ENCODE data around the gene FASTK. TPM values are rescaled to one million over a fixed set of nuclear protein-coding genes. Genes with fewer than 3 reads are reported as not detected.

Gene FASTK
- total RNA-seq, 4 donors from 2014 or later, result 51.3 to 82.2 (median 60.8) TPM

GRCh38 chr7:151089893-151090730 lies 9.5 kb upstream of the FASTK start:
- Histone ChIP-seq H3K4me3 (peak overlapping the region in 1 of 2 donors; percentile 88), H3K4me1 (peaks cover 11 to 89% (median 50%) of the 10 kb centered on the region in 3 donors), H3K36me3 (peaks cover 0 to 14% of the 10 kb centered on the region in 2 donors), H3K27ac (peak overlapping the region; percentile 74 to 98 (median 91)), H3K9me3 (no peaks in the 10 kb centered on the region), H3K27me3 (no peaks in the 10 kb centered on the region)
- no peak for ATAC-seq
- peak; percentile 3 for TF ChIP-seq POLR2AphosphoS5 (IDR thresholded peaks at IDR 0.05)
- no peak for TF ChIP-seq CTCF (IDR thresholded peaks at IDR 0.05)
- WGBS, 2 donors (ENCODE audit: low coverage in 1 of 2), result 40 to 78% methylated on average over 3 to 14 of the region's 22 CpGs

GRCh38 chr7:151088856-151089699 lies 8.5 kb upstream of the FASTK start:
- H3K9me3 ChIP-seq, result no peaks in the 10 kb centered on the region
- H3K27me3 ChIP-seq, result no peaks in the 10 kb centered on the region
- peak overlapping the region; percentile 74 to 98 (median 91) for H3K27ac ChIP-seq
- peaks cover 0 to 14% of the 10 kb centered on the region in 2 donors for H3K36me3 ChIP-seq
- peak overlapping the region; percentile 88 to 93 for H3K4me3 ChIP-seq
- TF ChIP-seq CTCF (IDR thresholded peaks at IDR 0.05) (no peak), POLR2AphosphoS5 (IDR thresholded peaks at IDR 0.05) (no peak), POLR2A (IDR thresholded peaks at IDR 0.05) (no peak), EP300 (IDR thresholded peaks at IDR 0.05) (no peak)
- 5 to 6% methylated on average over 9 to 26 of the region's 30 CpGs for WGBS, 2 donors (ENCODE audit: low coverage in 1 of 2)
- peak; percentile 51 for ATAC-seq
- peaks cover 11 to 83% (median 48%) of the 10 kb centered on the region in 3 donors for H3K4me1 ChIP-seq

- no peak for TF ChIP-seq EP300 (IDR thresholded peaks at IDR 0.05)
- TF ChIP-seq POLR2A (IDR thresholded peaks at IDR 0.05), result no peak
- TF ChIP-seq CTCF (IDR thresholded peaks at IDR 0.05), result no peak
- no peak for TF ChIP-seq POLR2AphosphoS5 (IDR thresholded peaks at IDR 0.05)
- no peaks in the 10 kb centered on the region for H3K9me3 ChIP-seq
- ATAC-seq, result no peak
- no peaks in the 10 kb centered on the region for H3K27me3 ChIP-seq
- peaks cover 11 to 83% (median 51%) of the 10 kb centered on the region in 3 donors for H3K4me1 ChIP-seq
- WGBS, 2 donors (ENCODE audit: low coverage in 1 of 2), result 15 to 53% methylated on average over 3 to 11 of the region's 16 CpGs
- H3K36me3 ChIP-seq, result peaks cover 0 to 14% of the 10 kb centered on the region in 2 donors
- peak overlapping the region; percentile 88 to 93 for H3K4me3 ChIP-seq
- H3K27ac ChIP-seq, result peak overlapping the region; percentile 74 to 98 (median 91)
Measured at GRCh38 chr7:151088019-151088855, 7.6 kb upstream of the FASTK start.

GRCh38 chr7:151087245-151088018 lies 6.8 kb upstream of the FASTK start:
- ATAC-seq, result peak; percentile 35
- H3K4me1 ChIP-seq, result peaks cover 13 to 83% (median 52%) of the 10 kb centered on the region in 3 donors
- H3K4me3 ChIP-seq, result peak overlapping the region; percentile 88 to 93
- H3K27ac ChIP-seq, result peak overlapping the region; percentile 74 to 98 (median 91)
- no peaks in the 10 kb centered on the region for H3K9me3 ChIP-seq
- WGBS, 2 donors (ENCODE audit: low coverage in 1 of 2), result no CpG with 5 or more reads among the region's 70 CpGs
- no peaks in the 10 kb centered on the region for H3K27me3 ChIP-seq
- TF ChIP-seq EP300 (IDR thresholded peaks at IDR 0.05), result no peak
- peak in 1 of 2 donors; percentile 33 for TF ChIP-seq POLR2A (IDR thresholded peaks at IDR 0.05)
- peak in 3 of 4 experiments; percentile 24 to 61 (median 33) for TF ChIP-seq CTCF (IDR thresholded peaks at IDR 0.05)
- TF ChIP-seq POLR2AphosphoS5 (IDR thresholded peaks at IDR 0.05), result peak; percentile 7
- peaks cover 0 to 9% of the 10 kb centered on the region in 2 donors for H3K36me3 ChIP-seq
